Measurements from ENCODE around the gene TPST2.

DNA sequence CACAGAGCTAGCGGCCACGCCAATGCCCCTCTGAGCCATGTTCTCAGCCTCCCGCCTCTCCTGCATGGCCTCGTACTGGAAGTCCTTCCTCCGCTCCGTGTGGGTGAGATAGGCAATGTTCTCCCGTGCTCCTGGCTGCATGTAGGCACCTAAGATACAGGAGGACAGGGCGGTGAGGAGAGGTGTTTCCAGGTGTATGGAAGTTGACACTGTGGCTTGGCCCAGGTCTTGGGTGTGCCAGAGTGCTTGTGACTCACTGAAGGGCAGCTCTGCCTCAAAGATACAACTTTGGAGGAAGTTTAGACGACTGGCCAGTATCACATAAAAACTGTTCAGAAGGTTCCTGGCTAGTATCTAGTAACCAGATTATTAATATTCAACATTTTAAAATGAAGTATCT lies 97.7 kb downstream of the TPST2 start:
- no peak for TF ChIP-seq EZH2phosphoT487 (IDR thresholded peaks at IDR 0.05; ENCODE audit: low read depth)
- TF ChIP-seq, protein P1, sequence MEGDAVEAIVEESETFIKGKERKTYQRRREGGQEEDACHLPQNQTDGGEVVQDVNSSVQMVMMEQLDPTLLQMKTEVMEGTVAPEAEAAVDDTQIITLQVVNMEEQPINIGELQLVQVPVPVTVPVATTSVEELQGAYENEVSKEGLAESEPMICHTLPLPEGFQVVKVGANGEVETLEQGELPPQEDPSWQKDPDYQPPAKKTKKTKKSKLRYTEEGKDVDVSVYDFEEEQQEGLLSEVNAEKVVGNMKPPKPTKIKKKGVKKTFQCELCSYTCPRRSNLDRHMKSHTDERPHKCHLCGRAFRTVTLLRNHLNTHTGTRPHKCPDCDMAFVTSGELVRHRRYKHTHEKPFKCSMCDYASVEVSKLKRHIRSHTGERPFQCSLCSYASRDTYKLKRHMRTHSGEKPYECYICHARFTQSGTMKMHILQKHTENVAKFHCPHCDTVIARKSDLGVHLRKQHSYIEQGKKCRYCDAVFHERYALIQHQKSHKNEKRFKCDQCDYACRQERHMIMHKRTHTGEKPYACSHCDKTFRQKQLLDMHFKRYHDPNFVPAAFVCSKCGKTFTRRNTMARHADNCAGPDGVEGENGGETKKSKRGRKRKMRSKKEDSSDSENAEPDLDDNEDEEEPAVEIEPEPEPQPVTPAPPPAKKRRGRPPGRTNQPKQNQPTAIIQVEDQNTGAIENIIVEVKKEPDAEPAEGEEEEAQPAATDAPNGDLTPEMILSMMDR (IDR thresholded peaks at IDR 0.05; ENCODE audit: low read depth, low read length), result no peak
